GM18909 (cell line): ENCODE results near the gene TPRX1.
"Not testable (repeated sequence)": the region's sequence is repeated elsewhere in the genome, so short reads cannot be mapped to it uniquely, and the experiment has no call there.

ENCODE experiments used
- ATAC-seq: cut with Tn5 transposase; IDR thresholded peaks from one replicate; pipeline ENCODE4 v1.9.1; 2021; ENCODE audit warnings: mild to moderate bottlenecking; ENCODE audit not compliant: unreplicated experiment, poor library complexity

TPRX1 gene

GRCh38 chr19:47803148-47803547 lies 1.2 kb downstream of the TPRX1 start:
- ATAC-seq, result not testable (repeated sequence)

GRCh38 chr19:47802521-47803043 lies 1.8 kb downstream of the TPRX1 start:
- ATAC-seq, result no peak

- ATAC-seq, result no peak
Observed at GRCh38 chr19:47801270-47801669, 3.1 kb downstream of the TPRX1 start.

GRCh38 chr19:47798904-47799266 lies 5.5 kb downstream of the TPRX1 start:
- ATAC-seq, result no peak

- no peak for ATAC-seq
Observed at GRCh38 chr19:47797996-47798903, 6.1 kb downstream of the TPRX1 start.

- no peak for ATAC-seq
Observed at GRCh38 chr19:47796785-47797184, 7.6 kb downstream of the TPRX1 start.

GRCh38 chr19:47794526-47794925 lies 9.8 kb downstream of the TPRX1 start:
- ATAC-seq, result no peak

GRCh38 chr19:47792616-47793015 lies 11.7 kb downstream of the TPRX1 start:
- no peak for ATAC-seq

- no peak for ATAC-seq
Observed at GRCh38 chr19:47790398-47790814, 13.9 kb downstream of the TPRX1 start.

- not testable (repeated sequence) for ATAC-seq
Observed at GRCh38 chr19:47789811-47790210, 14.5 kb downstream of the TPRX1 start.

- ATAC-seq, result not testable (repeated sequence)
Observed at GRCh38 chr19:47787307-47787706, 17.0 kb downstream of the TPRX1 start.

GRCh38 chr19:47786566-47786965 lies 17.8 kb downstream of the TPRX1 start:
- ATAC-seq, result no peak

- no peak for ATAC-seq
Observed at GRCh38 chr19:47781590-47782262, 22.6 kb downstream of the TPRX1 start.

- no peak for ATAC-seq
Observed at GRCh38 chr19:47780215-47780551, 24.2 kb downstream of the TPRX1 start.

GRCh38 chr19:47779524-47780214 lies 24.7 kb downstream of the TPRX1 start:
- no peak for ATAC-seq

- no peak for ATAC-seq
Observed at GRCh38 chr19:47778954-47779351, 25.4 kb downstream of the TPRX1 start.

- ATAC-seq, result peak; percentile 72
Observed at GRCh38 chr19:47778049-47778953, 26.1 kb downstream of the TPRX1 start, which contains the start of gene SELENOW. Gene SELENOW, plus strand, starts transcription at chr19:47778703. Its CDS starts 83 bp downstream, at chr19:47778786.

- ATAC-seq, result not testable (repeated sequence)
Observed at GRCh38 chr19:47777245-47778048, 26.9 kb downstream of the TPRX1 start.

GRCh38 chr19:47776568-47776967 lies 27.8 kb downstream of the TPRX1 start:
- ATAC-seq, result no peak
